Measurements from ENCODE around the gene SLC39A7. TPM values are rescaled to one million over a fixed set of nuclear protein-coding genes. Genes with fewer than 3 reads are reported as not detected.
A peak's percentile ranks its signal among the peaks of the same experiment; 100 is the strongest.

SLC39A7 gene
- polyA plus RNA-seq, 2 of the 4 experiments (the other 2 are of a cell fraction), result 59.0 to 122 TPM

GRCh38 chr6:33201935-33202334, 1.3 kb downstream of the SLC39A7 start (continued):
- no peak for TF ChIP-seq ZFP36 (IDR thresholded peaks at IDR 0.05; ENCODE audit: borderline replicate concordance, partially characterized antibody)
- TF ChIP-seq BHLHE40 (IDR thresholded peaks at IDR 0.05; ENCODE audit: low read depth, low read length), result no peak
- no peak for TF ChIP-seq HOXB13 (CRISPR knock-in tag; IDR thresholded peaks at IDR 0.05; ENCODE audit: low read depth)

- ChIA-PET POLR2A (no interaction called here), CTCF (interaction anchor here (0.8 kb wide), 1 partner anchor 46 kb away, joined by 3 read pairs; no protein-coding TSS in a partner anchor)
- Histone ChIP-seq H3K4me2 (no peak overlapping the region), H3K9me3 (no peaks in the 10 kb centered on the region), H3K27ac (no peak overlapping the region), H3K4me3 (no peak overlapping the region), H3K4me1 (peaks cover 50% of the 10 kb centered on the region)
- DNase-seq (ENCODE audit: low read depth in 1 of 2, low spot score in 1 of 2) (no peak), FAIRE-seq (no peak), ATAC-seq (no peak)
- TF ChIP-seq HOXA7 (CRISPR knock-in tag; IDR thresholded peaks at IDR 0.05) (no peak), RAD21 (conservative IDR thresholded peaks at IDR 0.05 in 1 of 2, IDR thresholded peaks at IDR 0.05 in 1 of 2) (no peak), REST (IDR thresholded peaks at IDR 0.05) (no peak), EHMT2 (IDR thresholded peaks at IDR 0.05; ENCODE audit: low read depth) (no peak), RNF2 (IDR thresholded peaks at IDR 0.05; ENCODE audit: borderline replicate concordance, low read depth) (no peak), BHLHE40 (IDR thresholded peaks at IDR 0.05; ENCODE audit: low read depth, low read length) (no peak), GATA3 (IDR thresholded peaks at IDR 0.05; ENCODE audit: borderline replicate concordance) (no peak), CTCF (IDR thresholded peaks at IDR 0.05) (no peak), ZFP36 (IDR thresholded peaks at IDR 0.05; ENCODE audit: borderline replicate concordance, partially characterized antibody) (no peak), MAZ (IDR thresholded peaks at IDR 0.05; ENCODE audit: borderline replicate concordance, low read depth, low read length) (no peak), CEBPB (IDR thresholded peaks at IDR 0.05) (no peak), MAFK (IDR thresholded peaks at IDR 0.05; ENCODE audit: partially characterized antibody) (no peak), ELK1 (IDR thresholded peaks at IDR 0.05; ENCODE audit: low read depth, low read length) (no peak)
- WGBS (ENCODE audit: missing lambda C conversion rate), result 77% methylated on average over 6 of the region's 6 CpGs
Observed at GRCh38 chr6:33202799-33203198, 2.1 kb downstream of the SLC39A7 start.

- peak overlapping the region; percentile 76 for H3K4me2 ChIP-seq
- CTCF ChIA-PET, result interaction anchor here (0.8 kb wide), 1 partner anchor 45 kb away, joined by 3 read pairs; no protein-coding TSS in a partner anchor
- H3K9me3 ChIP-seq, result no peaks in the 10 kb centered on the region
- no peak overlapping the region for H3K4me3 ChIP-seq
- no peak for ATAC-seq
- no peak for FAIRE-seq
- no peak for DNase-seq (ENCODE audit: low read depth in 1 of 2, low spot score in 1 of 2)
- peaks cover 49% of the 10 kb centered on the region for H3K4me1 ChIP-seq
- POLR2A ChIA-PET, result no interaction called here
- H3K27ac ChIP-seq, result peak overlapping the region in 1 of 2 experiments; percentile 100; a peak in 3 of 6 replicates
- TF ChIP-seq HOXB5 (CRISPR knock-in tag; IDR thresholded peaks at IDR 0.05) (no peak), TP53 (CRISPR knock-in tag; IDR thresholded peaks at IDR 0.05) (no peak), RCOR1 (IDR thresholded peaks at IDR 0.05; ENCODE audit: low read depth, low read length) (no peak), JUN (IDR thresholded peaks at IDR 0.05) (no peak), NR3C1 (IDR thresholded peaks at IDR 0.05) (no peak), E2F6 (IDR thresholded peaks at IDR 0.05; ENCODE audit: borderline replicate concordance, low read depth) (no peak)
- 87% methylated on average over 5 of the region's 7 CpGs for WGBS (ENCODE audit: missing lambda C conversion rate)
Observed at GRCh38 chr6:33203443-33204164, 2.9 kb downstream of the SLC39A7 start.
